Memory B cell (primary cell): ENCODE data around the gene BIRC5.
A peak's percentile ranks its signal among the peaks of the same experiment; 100 is the strongest.
"Not testable (repeated sequence)": the region's sequence is repeated elsewhere in the genome, so short reads cannot be mapped to it uniquely, and the experiment has no call there.

Source experiments
- ATAC-seq: fragments of 150-1000 bp; cut with Tn5 transposase; 2 replicates; pipeline ENCODE4 v1.10.0; 2021; ENCODE audit warnings: low read depth, mild to moderate bottlenecking, moderate library complexity
- DNase-seq, 2 donors: peaks; one replicate each; pipeline ENCODE4 v3.0.0; 2022; ENCODE audit warnings: low spot score in 2 of 2
- H3K27ac Mint-ChIP-seq: one replicate; pipeline ENCODE4 v1.8.0; 2022; ENCODE audit warnings: mild to moderate bottlenecking, moderate library complexity, mixed read lengths
- H3K27me3 Mint-ChIP-seq: one replicate; pipeline ENCODE4 v1.8.0; 2022; ENCODE audit warnings: mixed read lengths
- H3K36me3 Mint-ChIP-seq: one replicate; pipeline ENCODE4 v1.8.0; 2022; ENCODE audit warnings: mild to moderate bottlenecking, mixed read lengths
- H3K4me1 Mint-ChIP-seq: one replicate; pipeline ENCODE4 v1.8.0; 2022; ENCODE audit warnings: mixed read lengths
- H3K4me3 Mint-ChIP-seq: one replicate; pipeline ENCODE4 v1.8.0; 2022; ENCODE audit warnings: mild to moderate bottlenecking, moderate library complexity, mixed read lengths
- H3K9me3 Mint-ChIP-seq: one replicate; pipeline ENCODE4 v1.8.0; 2022; ENCODE audit warnings: mixed read lengths

BIRC5 gene

GRCh38 chr17:78248051-78248914 is 34.2 kb downstream of the BIRC5 start:
- DNase-seq (no peak), ATAC-seq (no peak)
- Mint-ChIP-seq H3K27me3 (peaks cover 1% of the 10 kb centered on the region), H3K4me1 (peaks cover 27% of the 10 kb centered on the region), H3K4me3 (no peak overlapping the region), H3K9me3 (peaks cover 2% of the 10 kb centered on the region), H3K27ac (no peak overlapping the region), H3K36me3 (no peaks in the 10 kb centered on the region)

GRCh38 chr17:78249074-78249817 is 35.2 kb downstream of the BIRC5 start:
- Mint-ChIP-seq H3K4me1 (peaks cover 27% of the 10 kb centered on the region), H3K9me3 (peaks cover 2% of the 10 kb centered on the region), H3K4me3 (no peak overlapping the region), H3K27me3 (peaks cover 1% of the 10 kb centered on the region), H3K36me3 (no peaks in the 10 kb centered on the region), H3K27ac (no peak overlapping the region)
- no peak for DNase-seq
- ATAC-seq = no peak

GRCh38 chr17:78249818-78250806 is 36.1 kb downstream of the BIRC5 start:
- H3K27me3 Mint-ChIP-seq = peaks cover 1% of the 10 kb centered on the region
- H3K36me3 Mint-ChIP-seq = no peaks in the 10 kb centered on the region
- no peak for ATAC-seq
- no peak overlapping the region for H3K4me3 Mint-ChIP-seq
- H3K27ac Mint-ChIP-seq = no peak overlapping the region
- DNase-seq = no peak
- peaks cover 28% of the 10 kb centered on the region for H3K4me1 Mint-ChIP-seq
- H3K9me3 Mint-ChIP-seq = peaks cover 2% of the 10 kb centered on the region

- DNase-seq (peak; percentile 80 to 90), ATAC-seq (peak; percentile 57)
- peaks cover 1% of the 10 kb centered on the region for H3K27me3 Mint-ChIP-seq
- H3K27ac Mint-ChIP-seq = no peak overlapping the region
- H3K36me3 Mint-ChIP-seq = no peaks in the 10 kb centered on the region
- no peaks in the 10 kb centered on the region for H3K9me3 Mint-ChIP-seq
- H3K4me3 Mint-ChIP-seq = no peak overlapping the region
- peaks cover 28% of the 10 kb centered on the region for H3K4me1 Mint-ChIP-seq
Observed at GRCh38 chr17:78250891-78251772, 37.1 kb downstream of the BIRC5 start.

- Mint-ChIP-seq H3K36me3 (no peaks in the 10 kb centered on the region), H3K4me3 (no peak overlapping the region), H3K27ac (no peak overlapping the region), H3K4me1 (peaks cover 28% of the 10 kb centered on the region), H3K9me3 (no peaks in the 10 kb centered on the region), H3K27me3 (peaks cover 1% of the 10 kb centered on the region)
- no peak for DNase-seq
- ATAC-seq = no peak
Observed at GRCh38 chr17:78251773-78252103, 37.7 kb downstream of the BIRC5 start.

- H3K9me3 Mint-ChIP-seq = no peaks in the 10 kb centered on the region
- no peaks in the 10 kb centered on the region for H3K36me3 Mint-ChIP-seq
- DNase-seq = peak; percentile 55 to 63
- peak overlapping the region; percentile 36 for H3K27ac Mint-ChIP-seq
- H3K4me3 Mint-ChIP-seq = peak overlapping the region; percentile 87
- peaks cover 28% of the 10 kb centered on the region for H3K4me1 Mint-ChIP-seq
- ATAC-seq = peak; percentile 71
- peaks cover 1% of the 10 kb centered on the region for H3K27me3 Mint-ChIP-seq
Observed at GRCh38 chr17:78252111-78252634, 38.1 kb downstream of the BIRC5 start.

- Mint-ChIP-seq H3K9me3 (no peaks in the 10 kb centered on the region), H3K4me1 (peaks cover 33% of the 10 kb centered on the region), H3K27me3 (peaks cover 4% of the 10 kb centered on the region), H3K27ac (peak overlapping the region; percentile 36), H3K4me3 (peak overlapping the region; percentile 87), H3K36me3 (no peaks in the 10 kb centered on the region)
- ATAC-seq (no peak), DNase-seq (no peak)
Observed at GRCh38 chr17:78252701-78253635, 38.9 kb downstream of the BIRC5 start.

GRCh38 chr17:78253636-78253945 is 39.5 kb downstream of the BIRC5 start:
- Mint-ChIP-seq H3K4me1 (peaks cover 37% of the 10 kb centered on the region), H3K4me3 (peak overlapping the region; percentile 87)
- not testable (repeated sequence) for H3K27me3 Mint-ChIP-seq, H3K36me3 Mint-ChIP-seq, ATAC-seq, DNase-seq, H3K9me3 Mint-ChIP-seq, H3K27ac Mint-ChIP-seq

DNA sequence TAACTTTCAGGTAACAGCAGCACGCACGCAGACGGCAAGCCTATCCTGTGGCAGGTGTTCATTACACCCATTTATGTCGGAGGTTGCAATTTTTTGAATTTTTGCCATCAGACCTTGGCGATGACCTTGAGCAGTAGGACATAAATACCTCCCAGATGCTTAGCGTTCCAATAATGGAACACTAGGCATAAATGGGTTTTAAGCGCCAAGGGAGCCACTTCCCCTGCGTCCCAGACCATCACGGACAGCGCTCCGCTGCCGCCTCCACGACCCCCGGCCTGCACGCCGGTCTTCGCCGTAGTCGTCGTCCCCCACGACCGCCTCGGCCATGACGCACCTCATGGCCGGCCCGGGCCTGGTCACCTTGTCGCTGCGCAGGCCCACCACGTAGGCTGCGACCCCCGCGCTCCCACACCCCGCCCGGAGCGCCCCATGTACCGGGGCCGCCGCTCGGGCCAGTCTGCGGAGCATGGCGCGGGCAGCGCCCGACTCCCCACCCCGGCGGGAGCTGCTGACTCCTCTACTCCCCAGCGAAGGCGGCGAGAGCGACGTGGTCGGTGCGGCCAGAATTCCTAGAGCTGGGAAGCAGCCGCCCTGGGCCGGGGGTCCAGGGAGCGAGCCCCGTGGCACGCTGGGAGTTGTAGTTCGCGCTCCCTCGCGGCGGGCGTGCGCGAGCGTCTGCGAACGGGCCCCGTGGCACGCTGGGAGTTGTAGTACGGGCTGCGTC is 40.1 kb downstream of the BIRC5 start:
- Mint-ChIP-seq H3K4me1 (peaks cover 38% of the 10 kb centered on the region), H3K27ac (peak overlapping the region; percentile 77), H3K9me3 (no peaks in the 10 kb centered on the region), H3K4me3 (peak overlapping the region; percentile 87), H3K36me3 (no peaks in the 10 kb centered on the region), H3K27me3 (peaks cover 9% of the 10 kb centered on the region)
- ATAC-seq = peak; percentile 57
- DNase-seq = peak; percentile 77 to 83

DNA sequence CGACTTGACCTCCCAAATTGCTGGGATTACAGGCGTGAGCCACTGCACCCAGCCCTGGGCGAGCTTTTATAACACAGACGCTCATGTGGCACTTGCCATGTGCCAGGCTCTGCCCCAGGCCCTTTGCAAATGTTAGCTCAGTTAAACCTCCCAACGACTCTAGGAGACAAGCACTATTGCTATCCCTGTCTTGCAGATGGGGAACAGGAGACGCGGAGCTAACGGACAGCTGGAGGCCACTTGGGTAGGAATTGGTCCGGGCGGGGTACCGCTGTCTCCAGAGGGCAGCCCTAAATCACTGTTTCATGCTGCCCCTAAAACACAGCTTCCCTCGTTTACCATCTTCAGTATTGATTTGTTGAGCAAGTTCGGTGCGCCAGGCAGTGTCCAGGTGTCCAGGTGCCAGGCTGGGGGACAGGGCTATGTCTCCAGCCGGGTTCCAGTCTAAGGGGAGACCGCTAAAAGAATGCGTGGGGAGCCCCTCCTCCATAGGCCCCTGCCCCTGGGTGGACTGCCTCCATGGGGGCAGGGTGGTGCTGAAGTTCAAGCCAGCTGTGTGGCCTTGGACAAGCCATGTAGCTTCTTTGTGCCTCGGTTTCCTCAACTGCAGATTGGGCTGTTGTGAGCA is 41.1 kb downstream of the BIRC5 start:
- Mint-ChIP-seq H3K27ac (no peak overlapping the region), H3K9me3 (no peaks in the 10 kb centered on the region), H3K4me1 (peaks cover 38% of the 10 kb centered on the region), H3K27me3 (peaks cover 11% of the 10 kb centered on the region), H3K36me3 (no peaks in the 10 kb centered on the region), H3K4me3 (peak overlapping the region; percentile 61)
- DNase-seq (no peak), ATAC-seq (no peak)

DNA sequence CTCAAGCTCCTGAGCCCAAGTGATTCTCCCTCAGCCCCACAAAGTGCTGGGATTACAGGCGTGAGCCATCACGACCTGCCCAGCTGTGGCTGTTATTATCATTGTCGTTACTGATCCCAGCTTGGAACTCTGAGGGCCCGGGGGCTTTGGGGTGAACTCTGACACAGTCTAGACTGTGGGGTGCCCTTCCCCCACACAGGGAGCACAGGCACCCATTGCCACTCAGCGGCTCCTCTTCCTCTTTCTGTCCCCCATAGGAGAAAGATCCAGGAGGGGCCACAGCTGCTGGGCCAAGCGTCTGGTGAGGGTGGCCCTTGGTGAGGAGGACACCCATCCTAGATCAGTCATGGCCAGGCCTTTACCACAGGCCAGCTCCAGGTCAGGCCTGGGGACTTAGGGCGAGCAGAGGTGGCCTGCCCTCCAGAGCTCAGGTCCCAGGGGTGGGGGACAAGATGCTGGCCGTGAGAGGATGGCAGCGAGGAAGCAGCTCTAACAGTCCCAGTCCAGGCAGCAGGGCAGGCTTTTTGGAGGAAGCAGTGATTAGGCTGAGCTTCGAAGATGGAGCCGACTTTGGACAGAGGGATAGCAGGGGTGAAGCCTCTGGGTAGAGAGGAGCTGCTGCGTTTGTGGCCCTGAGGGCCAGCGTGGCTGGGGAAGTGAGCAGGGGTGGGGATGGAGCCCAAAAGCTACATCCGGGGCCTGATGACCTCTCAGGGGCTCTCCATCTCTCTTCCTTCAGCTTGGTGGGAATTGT is 42.1 kb downstream of the BIRC5 start:
- peaks cover 32% of the 10 kb centered on the region for H3K4me1 Mint-ChIP-seq
- no peaks in the 10 kb centered on the region for H3K9me3 Mint-ChIP-seq
- H3K27ac Mint-ChIP-seq = no peak overlapping the region
- H3K4me3 Mint-ChIP-seq = no peak overlapping the region
- H3K27me3 Mint-ChIP-seq = peaks cover 10% of the 10 kb centered on the region
- H3K36me3 Mint-ChIP-seq = no peaks in the 10 kb centered on the region
- ATAC-seq (no peak), DNase-seq (no peak)
